ENCODE measurements around the gene FAM83B.
"Not testable (repeated sequence)": the region's sequence is repeated elsewhere in the genome, so short reads cannot be mapped to it uniquely, and the experiment has no call there.

The FAM83B gene, protein sequence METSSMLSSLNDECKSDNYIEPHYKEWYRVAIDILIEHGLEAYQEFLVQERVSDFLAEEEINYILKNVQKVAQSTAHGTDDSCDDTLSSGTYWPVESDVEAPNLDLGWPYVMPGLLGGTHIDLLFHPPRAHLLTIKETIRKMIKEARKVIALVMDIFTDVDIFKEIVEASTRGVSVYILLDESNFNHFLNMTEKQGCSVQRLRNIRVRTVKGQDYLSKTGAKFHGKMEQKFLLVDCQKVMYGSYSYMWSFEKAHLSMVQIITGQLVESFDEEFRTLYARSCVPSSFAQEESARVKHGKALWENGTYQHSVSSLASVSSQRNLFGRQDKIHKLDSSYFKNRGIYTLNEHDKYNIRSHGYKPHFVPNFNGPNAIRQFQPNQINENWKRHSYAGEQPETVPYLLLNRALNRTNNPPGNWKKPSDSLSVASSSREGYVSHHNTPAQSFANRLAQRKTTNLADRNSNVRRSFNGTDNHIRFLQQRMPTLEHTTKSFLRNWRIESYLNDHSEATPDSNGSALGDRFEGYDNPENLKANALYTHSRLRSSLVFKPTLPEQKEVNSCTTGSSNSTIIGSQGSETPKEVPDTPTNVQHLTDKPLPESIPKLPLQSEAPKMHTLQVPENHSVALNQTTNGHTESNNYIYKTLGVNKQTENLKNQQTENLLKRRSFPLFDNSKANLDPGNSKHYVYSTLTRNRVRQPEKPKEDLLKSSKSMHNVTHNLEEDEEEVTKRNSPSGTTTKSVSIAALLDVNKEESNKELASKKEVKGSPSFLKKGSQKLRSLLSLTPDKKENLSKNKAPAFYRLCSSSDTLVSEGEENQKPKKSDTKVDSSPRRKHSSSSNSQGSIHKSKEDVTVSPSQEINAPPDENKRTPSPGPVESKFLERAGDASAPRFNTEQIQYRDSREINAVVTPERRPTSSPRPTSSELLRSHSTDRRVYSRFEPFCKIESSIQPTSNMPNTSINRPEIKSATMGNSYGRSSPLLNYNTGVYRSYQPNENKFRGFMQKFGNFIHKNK

DNA sequence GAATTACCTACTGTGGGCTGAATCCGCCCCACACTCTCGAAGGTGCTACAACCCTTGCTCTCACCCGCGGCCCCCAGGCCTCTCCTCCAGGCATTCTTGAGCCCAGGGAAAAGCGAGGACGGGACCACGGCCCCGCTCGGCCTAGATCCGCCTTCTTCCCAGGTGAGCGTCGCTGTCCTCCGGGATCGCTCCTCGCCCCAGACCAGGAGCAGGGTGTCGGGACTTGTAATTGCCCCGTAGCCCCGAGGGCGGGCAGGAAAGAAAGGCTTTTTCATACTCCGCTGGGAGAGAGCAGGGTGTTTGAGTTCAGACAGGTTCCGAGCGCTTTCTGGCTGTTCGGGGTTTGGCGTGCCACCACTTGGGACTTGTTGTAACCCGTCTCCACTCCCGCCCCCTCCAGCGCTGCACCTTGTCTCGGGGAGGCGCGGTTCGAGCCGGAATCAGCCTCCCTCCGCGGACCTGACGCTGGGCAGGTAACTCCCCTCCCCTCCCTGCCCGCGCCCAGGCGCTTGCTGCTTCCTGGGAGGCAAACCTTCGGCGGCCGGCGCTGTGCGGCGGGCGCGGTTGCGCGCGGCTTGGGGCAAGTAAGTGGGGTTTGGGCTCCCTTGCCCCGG, at the start of gene FAM83B:
FAM83B (plus strand) TSS at position 529 of the 614 bp plus-strand sequence. CDS start 23,476 bp downstream, outside the sequence.
- Histone ChIP-seq H3K36me3 (ENCODE audit: control insufficient read depth, insufficient read depth, low read length) (no peaks in the 10 kb centered on the region), H3K4me3 (ENCODE audit: low read length) (peak within 1 kb of the TSS; percentile 78), H3K27ac (ENCODE audit: low read length) (no peak within 1 kb of the TSS), H3K9me3 (ENCODE audit: control insufficient read depth, insufficient read depth, low read length) (no peaks in the 10 kb centered on the region), H3K4me1 (ENCODE audit: control insufficient read depth, insufficient read depth, low read length) (no peaks in the 10 kb centered on the region), H3K27me3 (ENCODE audit: control insufficient read depth, insufficient read depth, low read length) (no peaks in the 10 kb centered on the region; the same call in 1 of the 2 replicates)
- no CpG with 5 or more reads among the region's 50 CpGs for WGBS (ENCODE audit: insufficient coverage, insufficient read length)
- no peak for DNase-seq (ENCODE audit: low read depth, low spot score)

- not testable (repeated sequence) for H3K4me1 ChIP-seq (ENCODE audit: control insufficient read depth, insufficient read depth, low read length); DNase-seq (ENCODE audit: low read depth, low spot score); H3K27me3 ChIP-seq (ENCODE audit: control insufficient read depth, insufficient read depth, low read length); H3K36me3 ChIP-seq (ENCODE audit: control insufficient read depth, insufficient read depth, low read length); H3K27ac ChIP-seq (ENCODE audit: low read length); H3K4me3 ChIP-seq (ENCODE audit: low read length); H3K9me3 ChIP-seq (ENCODE audit: control insufficient read depth, insufficient read depth, low read length)
These were observed 49.7 kb upstream of the FAM83B start for GRCh38 chr6:54796918-54797317.

DNA sequence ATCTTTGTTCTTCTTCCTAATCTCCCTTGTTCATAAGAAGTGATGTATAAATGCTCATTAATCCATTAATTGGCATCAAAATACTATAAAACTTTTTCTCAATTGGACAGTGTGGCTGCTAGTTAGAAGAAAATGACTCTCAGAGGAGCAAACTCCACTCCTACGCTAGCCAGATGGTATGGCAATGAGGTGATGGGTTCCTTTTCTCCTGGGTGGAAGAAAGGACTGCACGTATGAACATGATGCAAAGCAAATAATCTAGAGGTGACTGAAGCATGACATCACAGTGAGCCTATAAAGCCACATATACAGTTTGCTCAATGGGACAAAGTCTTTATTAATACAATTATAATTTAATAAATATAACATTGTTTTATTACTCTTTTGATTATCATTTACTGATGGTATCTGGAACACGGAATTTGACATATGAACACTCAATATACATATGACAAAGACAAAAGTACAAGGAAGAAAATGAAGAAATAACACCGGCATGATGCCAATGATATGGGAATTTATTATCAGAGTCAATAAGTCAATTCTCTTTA, 46.4 kb upstream of the FAM83B start:
- Histone ChIP-seq H3K9me3 (ENCODE audit: control insufficient read depth, insufficient read depth, low read length) (no peaks in the 10 kb centered on the region), H3K27me3 (ENCODE audit: control insufficient read depth, insufficient read depth, low read length) (no peaks in the 10 kb centered on the region), H3K36me3 (ENCODE audit: control insufficient read depth, insufficient read depth, low read length) (no peaks in the 10 kb centered on the region), H3K4me1 (ENCODE audit: control insufficient read depth, insufficient read depth, low read length) (peaks cover 1% of the 10 kb centered on the region; the same call in 1 of the 2 replicates), H3K27ac (ENCODE audit: low read length) (no peak overlapping the region), H3K4me3 (ENCODE audit: low read length) (no peak overlapping the region)
- no peak for DNase-seq (ENCODE audit: low read depth, low spot score)
- WGBS (ENCODE audit: insufficient coverage, insufficient read length) = no CpG with 5 or more reads among the region's 4 CpGs

- Histone ChIP-seq H3K36me3 (ENCODE audit: control insufficient read depth, insufficient read depth, low read length) (no peaks in the 10 kb centered on the region), H3K27me3 (ENCODE audit: control insufficient read depth, insufficient read depth, low read length) (no peaks in the 10 kb centered on the region), H3K4me3 (ENCODE audit: low read length) (no peak overlapping the region), H3K9me3 (ENCODE audit: control insufficient read depth, insufficient read depth, low read length) (no peaks in the 10 kb centered on the region), H3K4me1 (ENCODE audit: control insufficient read depth, insufficient read depth, low read length) (peaks cover 1% of the 10 kb centered on the region; the same call in 1 of the 2 replicates), H3K27ac (ENCODE audit: low read length) (no peak overlapping the region)
- DNase-seq (ENCODE audit: low read depth, low spot score) = no peak
These were observed 45.3 kb upstream of the FAM83B start for GRCh38 chr6:54801244-54801643.

GRCh38 chr6:54801669-54802068, 44.9 kb upstream of the FAM83B start:
- no peaks in the 10 kb centered on the region for H3K36me3 ChIP-seq (ENCODE audit: control insufficient read depth, insufficient read depth, low read length)
- no peaks in the 10 kb centered on the region for H3K9me3 ChIP-seq (ENCODE audit: control insufficient read depth, insufficient read depth, low read length)
- H3K4me3 ChIP-seq (ENCODE audit: low read length) = no peak overlapping the region
- no peak overlapping the region for H3K27ac ChIP-seq (ENCODE audit: low read length)
- DNase-seq (ENCODE audit: low read depth, low spot score) = no peak
- no CpG with 5 or more reads among the region's 1 CpG for WGBS (ENCODE audit: insufficient coverage, insufficient read length)
- H3K4me1 ChIP-seq (ENCODE audit: control insufficient read depth, insufficient read depth, low read length) = peaks cover 1% of the 10 kb centered on the region; the same call in 1 of the 2 replicates
- H3K27me3 ChIP-seq (ENCODE audit: control insufficient read depth, insufficient read depth, low read length) = no peaks in the 10 kb centered on the region

DNA sequence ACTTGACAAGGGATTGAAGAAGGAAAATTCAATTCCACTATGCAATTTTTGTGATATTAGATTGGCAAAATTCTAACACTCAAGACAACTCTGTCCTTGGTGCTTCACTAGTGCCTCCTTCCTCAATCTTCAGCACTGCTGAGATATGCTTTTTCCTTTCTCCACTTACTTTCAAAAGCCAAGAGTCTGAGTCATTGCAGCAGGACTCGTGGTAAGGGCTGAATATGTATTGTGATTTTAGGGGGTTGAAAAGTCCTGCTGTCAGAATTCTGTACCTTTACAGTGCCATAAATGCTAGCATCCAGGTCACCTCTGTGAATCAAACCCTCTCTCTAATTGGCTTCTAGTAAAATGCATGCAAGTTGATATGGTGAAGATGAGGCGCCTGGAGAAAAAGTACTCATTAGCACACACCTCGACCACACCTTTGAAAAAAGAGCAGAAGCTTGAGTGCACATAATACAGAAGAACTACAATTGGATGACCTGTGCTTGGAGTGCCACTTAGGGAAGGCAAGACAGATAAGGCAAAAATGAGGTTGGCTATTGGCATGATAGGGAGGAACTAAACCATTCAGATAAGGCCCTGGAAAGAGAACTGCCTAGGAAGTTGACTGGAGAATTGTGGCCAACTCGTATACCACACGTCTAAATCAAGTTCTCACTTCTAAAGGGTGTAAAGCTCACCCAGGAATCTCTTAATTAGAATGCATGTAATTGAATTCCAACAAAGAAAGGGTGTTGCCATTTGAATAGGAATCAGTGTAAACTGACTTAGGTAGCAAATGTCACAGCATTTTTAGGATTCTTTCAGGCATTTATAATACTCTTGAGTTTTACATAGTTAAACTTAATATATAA, 43.6 kb upstream of the FAM83B start:
- H3K27me3 ChIP-seq (ENCODE audit: control insufficient read depth, insufficient read depth, low read length) = no peaks in the 10 kb centered on the region
- H3K4me1 ChIP-seq (ENCODE audit: control insufficient read depth, insufficient read depth, low read length) = peaks cover 1% of the 10 kb centered on the region; the same call in 1 of the 2 replicates
- H3K9me3 ChIP-seq (ENCODE audit: control insufficient read depth, insufficient read depth, low read length) = no peaks in the 10 kb centered on the region
- DNase-seq (ENCODE audit: low read depth, low spot score) = no peak
- H3K36me3 ChIP-seq (ENCODE audit: control insufficient read depth, insufficient read depth, low read length) = no peaks in the 10 kb centered on the region
- H3K4me3 ChIP-seq (ENCODE audit: low read length) = no peak overlapping the region
- no peak overlapping the region for H3K27ac ChIP-seq (ENCODE audit: low read length)
- no CpG with 5 or more reads among the region's 5 CpGs for WGBS (ENCODE audit: insufficient coverage, insufficient read length)

DNA sequence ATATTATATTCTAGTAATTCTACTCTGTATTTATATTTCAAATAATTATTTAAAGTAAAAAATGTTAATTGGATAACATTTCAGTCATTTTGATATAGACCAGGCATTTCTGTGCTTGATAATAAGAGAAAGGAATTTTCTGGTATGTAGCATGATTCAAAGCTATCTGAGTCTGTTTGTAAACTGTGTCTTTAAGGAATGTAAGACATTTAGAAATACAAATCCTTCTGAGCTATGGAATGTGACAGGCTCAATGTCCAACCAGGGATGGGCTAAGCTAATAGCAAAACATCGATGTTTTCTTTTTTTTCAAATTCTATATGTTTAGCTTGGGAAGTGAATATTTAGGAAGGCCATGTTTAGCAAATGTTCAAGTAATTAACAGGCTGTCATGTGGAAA, 41.5 kb upstream of the FAM83B start:
- no peak for DNase-seq (ENCODE audit: low read depth, low spot score)
- H3K27ac ChIP-seq (ENCODE audit: low read length) = no peak overlapping the region
- H3K4me1 ChIP-seq (ENCODE audit: control insufficient read depth, insufficient read depth, low read length) = peaks cover 1% of the 10 kb centered on the region; the same call in 1 of the 2 replicates
- H3K27me3 ChIP-seq (ENCODE audit: control insufficient read depth, insufficient read depth, low read length) = no peaks in the 10 kb centered on the region
- H3K4me3 ChIP-seq (ENCODE audit: low read length) = no peak overlapping the region
- no peaks in the 10 kb centered on the region for H3K36me3 ChIP-seq (ENCODE audit: control insufficient read depth, insufficient read depth, low read length)
- WGBS (ENCODE audit: insufficient coverage, insufficient read length) = no CpG with 5 or more reads among the region's 1 CpG
- H3K9me3 ChIP-seq (ENCODE audit: control insufficient read depth, insufficient read depth, low read length) = no peaks in the 10 kb centered on the region

DNA sequence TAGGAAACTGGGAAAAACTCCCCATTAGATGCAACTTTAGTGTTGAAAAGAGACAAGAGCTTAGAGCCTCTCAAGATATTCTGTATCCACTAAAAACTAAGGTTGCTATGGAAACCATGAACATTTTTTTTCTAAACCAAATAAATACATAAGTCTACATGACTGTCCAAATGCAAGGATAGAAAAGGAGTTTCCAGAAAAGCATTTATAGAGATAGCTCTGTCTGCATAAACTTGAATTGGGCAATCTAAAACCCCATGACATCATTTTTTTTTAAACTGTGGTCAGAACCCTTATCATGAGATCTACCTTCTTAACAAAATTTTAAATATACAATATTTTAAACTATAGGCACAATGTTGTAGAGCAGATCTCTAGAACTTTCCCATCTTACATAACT, 36.4 kb upstream of the FAM83B start:
- Histone ChIP-seq H3K27ac (ENCODE audit: low read length) (no peak overlapping the region), H3K4me3 (ENCODE audit: low read length) (no peak overlapping the region), H3K4me1 (ENCODE audit: control insufficient read depth, insufficient read depth, low read length) (no peaks in the 10 kb centered on the region; the same call in 1 of the 2 replicates), H3K9me3 (ENCODE audit: control insufficient read depth, insufficient read depth, low read length) (no peaks in the 10 kb centered on the region), H3K27me3 (ENCODE audit: control insufficient read depth, insufficient read depth, low read length) (no peaks in the 10 kb centered on the region), H3K36me3 (ENCODE audit: control insufficient read depth, insufficient read depth, low read length) (no peaks in the 10 kb centered on the region)
- no peak for DNase-seq (ENCODE audit: low read depth, low spot score)

DNA sequence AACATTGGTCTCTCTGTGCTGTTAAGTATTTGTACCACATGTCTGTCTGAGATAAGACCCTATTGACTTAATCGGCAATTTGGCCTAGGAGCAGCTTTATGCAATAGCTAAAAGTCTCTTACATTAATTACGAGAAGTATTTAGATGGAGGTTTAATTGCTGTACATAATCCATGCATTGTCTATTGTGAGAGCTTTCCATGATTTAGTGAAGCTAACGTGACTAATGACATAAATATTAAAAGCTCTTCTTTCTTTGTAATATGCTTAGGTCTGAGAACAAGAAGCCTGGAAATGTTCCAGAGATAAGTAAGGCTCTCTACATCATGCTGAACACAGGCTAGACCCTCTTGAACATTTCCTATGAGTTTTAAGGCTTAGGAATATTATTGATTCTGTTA, 32.7 kb upstream of the FAM83B start:
- Histone ChIP-seq H3K9me3 (ENCODE audit: control insufficient read depth, insufficient read depth, low read length) (no peaks in the 10 kb centered on the region), H3K4me3 (ENCODE audit: low read length) (no peak overlapping the region), H3K36me3 (ENCODE audit: control insufficient read depth, insufficient read depth, low read length) (no peaks in the 10 kb centered on the region), H3K27me3 (ENCODE audit: control insufficient read depth, insufficient read depth, low read length) (no peaks in the 10 kb centered on the region), H3K4me1 (ENCODE audit: control insufficient read depth, insufficient read depth, low read length) (no peaks in the 10 kb centered on the region), H3K27ac (ENCODE audit: low read length) (no peak overlapping the region)
- no CpG with 5 or more reads among the region's 3 CpGs for WGBS (ENCODE audit: insufficient coverage, insufficient read length)
- DNase-seq (ENCODE audit: low read depth, low spot score) = no peak

Measured in iPS DF 6.9 (cell line).